Thyroid gland (tissue), 4 donors: Measurements from ENCODE around the gene C20orf173.

Experiments used
- POLR2A ChIP-seq, 2 donors: fragments of 450-650 bp; IDR thresholded peaks; one replicate each; pipeline ENCODE4 v1.6.1; 2017; ENCODE audit warnings: antibody characterized with exemption in 2 of 2, mild to moderate bottlenecking in 2 of 2, moderate library complexity in 1 of 2
- TF ChIP-seq, protein P1 (sequence below), 6 experiments: fragments of 200-600 bp in 3 of 6; fragments of 450-650 bp in 3 of 6; sonication (generic) in 3 of 6; IDR thresholded peaks; one replicate each; pipeline ENCODE4 v1.5.1; 2016 to 2019; ENCODE audit warnings: antibody characterized with exemption in 6 of 6, mild to moderate bottlenecking in 2 of 6, inconsistent platforms in 1 of 6, moderate library complexity in 1 of 6

DNA sequence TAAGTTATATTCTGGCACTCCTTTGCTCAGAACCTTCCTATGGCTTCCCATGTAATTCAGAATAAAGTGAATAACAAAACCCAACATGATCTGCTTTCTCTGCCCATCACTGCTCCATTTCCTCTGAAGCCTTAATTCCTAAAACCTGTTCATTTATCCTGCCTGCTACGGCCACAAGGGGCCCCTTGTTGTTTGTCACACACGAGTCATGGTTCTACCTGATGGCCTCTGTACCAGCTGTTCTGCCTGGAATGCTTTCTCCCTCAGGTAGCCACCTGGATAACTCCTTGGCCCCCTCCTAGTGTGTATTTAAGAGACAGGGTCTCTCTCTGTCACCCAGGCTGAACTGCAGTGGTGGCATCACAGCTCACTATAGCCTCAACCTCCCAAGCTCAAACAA is 39.2 kb upstream of the C20orf173 start:
- TF ChIP-seq, protein P1, sequence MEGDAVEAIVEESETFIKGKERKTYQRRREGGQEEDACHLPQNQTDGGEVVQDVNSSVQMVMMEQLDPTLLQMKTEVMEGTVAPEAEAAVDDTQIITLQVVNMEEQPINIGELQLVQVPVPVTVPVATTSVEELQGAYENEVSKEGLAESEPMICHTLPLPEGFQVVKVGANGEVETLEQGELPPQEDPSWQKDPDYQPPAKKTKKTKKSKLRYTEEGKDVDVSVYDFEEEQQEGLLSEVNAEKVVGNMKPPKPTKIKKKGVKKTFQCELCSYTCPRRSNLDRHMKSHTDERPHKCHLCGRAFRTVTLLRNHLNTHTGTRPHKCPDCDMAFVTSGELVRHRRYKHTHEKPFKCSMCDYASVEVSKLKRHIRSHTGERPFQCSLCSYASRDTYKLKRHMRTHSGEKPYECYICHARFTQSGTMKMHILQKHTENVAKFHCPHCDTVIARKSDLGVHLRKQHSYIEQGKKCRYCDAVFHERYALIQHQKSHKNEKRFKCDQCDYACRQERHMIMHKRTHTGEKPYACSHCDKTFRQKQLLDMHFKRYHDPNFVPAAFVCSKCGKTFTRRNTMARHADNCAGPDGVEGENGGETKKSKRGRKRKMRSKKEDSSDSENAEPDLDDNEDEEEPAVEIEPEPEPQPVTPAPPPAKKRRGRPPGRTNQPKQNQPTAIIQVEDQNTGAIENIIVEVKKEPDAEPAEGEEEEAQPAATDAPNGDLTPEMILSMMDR (IDR thresholded peaks at IDR 0.05): no peak
- no peak for TF ChIP-seq POLR2A (IDR thresholded peaks at IDR 0.05)
